HG03095 (cell line): ENCODE results near the gene SCART1.
"Not testable (repeated sequence)": the region's sequence is repeated elsewhere in the genome, so short reads cannot be mapped to it uniquely, and the experiment has no call there.

ENCODE experiments used
- ATAC-seq: cut with Tn5 transposase; IDR thresholded peaks from one replicate; pipeline ENCODE4 v1.9.1; 2021; ENCODE audit warnings: moderate library complexity; ENCODE audit not compliant: unreplicated experiment

SCART1 gene

GRCh38 chr10:133511408-133511807 lies 57.7 kb downstream of the SCART1 start:
- no peak for ATAC-seq

GRCh38 chr10:133511907-133512528 lies 58.3 kb downstream of the SCART1 start:
- no peak for ATAC-seq

GRCh38 chr10:133515471-133515870 lies 61.7 kb downstream of the SCART1 start:
- ATAC-seq = no peak

GRCh38 chr10:133516057-133516456 lies 62.3 kb downstream of the SCART1 start:
- no peak for ATAC-seq

GRCh38 chr10:133518517-133518916 lies 64.8 kb downstream of the SCART1 start:
- ATAC-seq = not testable (repeated sequence)
